HG03520 (cell line): ENCODE measurements around the gene BCKDHB.
A peak's percentile ranks its signal among the peaks of the same experiment; 100 is the strongest.

Experiments
- ATAC-seq: cut with Tn5 transposase; IDR thresholded peaks from one replicate; pipeline ENCODE4 v1.9.1; 2021; ENCODE audit warnings: mild to moderate bottlenecking, moderate library complexity; ENCODE audit not compliant: unreplicated experiment

BCKDHB gene

GRCh38 chr6:80366714-80367113 is 260.2 kb downstream of the BCKDHB start:
- no peak for ATAC-seq

GRCh38 chr6:80376411-80376810 is 269.9 kb downstream of the BCKDHB start:
- ATAC-seq, result no peak

- ATAC-seq, result no peak
Measured at GRCh38 chr6:80380566-80380965, 274.1 kb downstream of the BCKDHB start.

- ATAC-seq, result peak; percentile 51
Measured at GRCh38 chr6:80382811-80383210, 276.3 kb downstream of the BCKDHB start.

DNA sequence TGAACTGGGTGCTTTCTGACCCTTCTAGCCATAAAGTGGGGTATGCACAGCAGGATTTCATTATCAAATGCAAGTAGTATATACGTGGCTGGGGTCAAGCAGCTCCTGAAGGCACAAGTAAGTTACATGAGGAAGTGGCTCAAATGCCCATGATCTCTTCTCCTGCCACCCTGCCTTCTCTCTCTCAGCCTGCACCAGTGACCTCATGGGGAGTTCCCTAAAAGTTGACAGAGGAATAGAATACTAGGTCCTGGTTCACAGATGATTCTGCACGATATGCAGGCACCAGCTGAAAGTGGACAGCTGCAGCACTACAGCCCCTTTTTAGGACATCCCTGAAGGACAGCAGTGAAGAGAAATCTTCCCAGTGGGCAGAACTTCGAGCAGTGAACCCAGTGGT is 282.0 kb downstream of the BCKDHB start:
- ATAC-seq, result no peak
